PC-3 (cell line): Measurements from ENCODE around the gene DAPL1. TPM values are rescaled to one million over a fixed set of nuclear protein-coding genes. Genes with fewer than 3 reads are reported as not detected.

Experiments
- ATAC-seq: fragments of 200-7000 bp; cut with Tn5 transposase; 2 replicates; pipeline ENCODE4 v1.9.1; 2020; ENCODE audit warnings: mild to moderate bottlenecking, moderate library complexity
- BruUV-seq: library from RNA; stranded (reverse); fragments of 400-500 nt; replicated peaks from 2 replicates; lab custom pipeline; 2021; lab: Mats Ljungman, UMichigan
- CTCF ChIA-PET: fragments of 300-600 bp; sonication (Branson Sonifier 250); formaldehyde crosslinking; loops from one replicate; lab custom pipeline; 2022; ENCODE audit warnings: antibody characterized with exemption; lab: Charles Lee
- POLR2A ChIA-PET: fragments of 300-600 bp; sonication (Branson Sonifier 250); formaldehyde crosslinking; loops from one replicate; lab custom pipeline; 2022; ENCODE audit warnings: antibody characterized with exemption; ENCODE audit not compliant: unreplicated experiment; lab: Charles Lee
- DNase-seq: peaks from one replicate; pipeline ENCODE4 v3.0.0-alpha.2; 2015
- H2AFZ ChIP-seq: fragments of 300-600 bp; sonication (generic); 2 replicates; pipeline ENCODE4 v1.6.0; 2016; ENCODE audit warnings: antibody characterized with exemption, low read length
- H3F3A ChIP-seq: fragments of 300-600 bp; sonication (generic); one replicate; pipeline ENCODE4 v1.6.0; 2017; ENCODE audit warnings: antibody characterized with exemption, low read length, control low read depth, mild to moderate bottlenecking; ENCODE audit not compliant: unreplicated experiment
- H3K27ac ChIP-seq: fragments of 300-600 bp; sonication (generic); 2 replicates; pipeline ENCODE4 v1.5.1; 2016; ENCODE audit warnings: mild to moderate bottlenecking, low read length
- H3K27me3 ChIP-seq: fragments of 300-600 bp; sonication (generic); 2 replicates; pipeline ENCODE4 v1.6.1; 2016; ENCODE audit warnings: low read length, mixed read lengths
- H3K36me3 ChIP-seq: fragments of 300-600 bp; sonication (generic); 2 replicates; pipeline ENCODE4 v1.6.1; 2016; ENCODE audit warnings: low read depth, mixed run types, low read length, mixed read lengths
- H3K4me1 ChIP-seq: fragments of 300-600 bp; sonication (generic); 2 replicates; pipeline ENCODE4 v1.5.1; 2016; ENCODE audit warnings: low read length; ENCODE audit not compliant: insufficient read depth
- H3K4me2 ChIP-seq: fragments of 300-600 bp; sonication (generic); 2 replicates; pipeline ENCODE4 v1.6.0; 2016; ENCODE audit warnings: low read length
- H3K4me3 ChIP-seq: fragments of 300-600 bp; sonication (generic); 2 replicates; pipeline ENCODE4 v1.5.1; 2016; ENCODE audit warnings: mild to moderate bottlenecking, low read length, mixed read lengths
- H3K79me2 ChIP-seq: fragments of 300-600 bp; sonication (generic); 2 replicates; pipeline ENCODE4 v1.6.1; 2017; ENCODE audit warnings: low read length, mixed read lengths
- H3K9ac ChIP-seq: fragments of 300-600 bp; sonication (generic); 2 replicates; pipeline ENCODE4 v1.6.0; 2016; ENCODE audit warnings: mild to moderate bottlenecking, low read length
- H3K9me2 ChIP-seq: fragments of 300-600 bp; sonication (generic); replicated peaks from 2 replicates; pipeline ENCODE4 v1.6.1; 2016; ENCODE audit warnings: mixed run types, low read length, mixed read lengths
- H3K9me3 ChIP-seq: fragments of 300-600 bp; sonication (generic); 2 replicates; pipeline ENCODE4 v1.6.1; 2016; ENCODE audit warnings: low read length, mixed read lengths
- H4K20me1 ChIP-seq: fragments of 300-600 bp; sonication (generic); 2 replicates; pipeline ENCODE4 v1.6.1; 2016; ENCODE audit warnings: low read length, mixed read lengths
- CTCF ChIP-seq: fragments of 300-600 bp; sonication (generic); conservative IDR thresholded peaks from 2 replicates; pipeline ENCODE4 v1.5.1; 2017; ENCODE audit warnings: antibody characterized with exemption, low read depth, mild to moderate bottlenecking, low read length
- EZH2 ChIP-seq: fragments of 300-600 bp; sonication (generic); IDR thresholded peaks from one replicate; pipeline ENCODE4 v1.6.1; 2017; ENCODE audit warnings: antibody characterized with exemption, mild to moderate bottlenecking, low read length; ENCODE audit not compliant: unreplicated experiment
- EZH2phosphoT487 ChIP-seq: fragments of 300-600 bp; sonication (generic); IDR thresholded peaks from 2 replicates; pipeline ENCODE4 v1.6.1; 2018; ENCODE audit warnings: mild to moderate bottlenecking, antibody characterized with exemption, low read length, borderline replicate concordance
- intact Hi-C: fragments of 100-400 bp; cut with micrococcal nuclease; formaldehyde crosslinking; loops from 2 replicates; pipeline ENCODE4 v1.9.0; 2023
- total RNA-seq: library from RNA; depleted of rRNA; stranded (reverse); fragments of >200 nt; gene quantifications from 2 replicates; pipeline ENCODE4 v1.2.3, GENCODE V29; 2014

DAPL1 gene
- total RNA-seq, 1 experiment from 2014 or later = not detected

- POLR2A ChIA-PET = no interaction called here
- CTCF ChIA-PET = no interaction called here
- intact Hi-C loops = no loop called here
- Histone ChIP-seq H2AFZ (no peak overlapping the region), H3K36me3 (no peaks in the 10 kb centered on the region), H3K4me1 (no peaks in the 10 kb centered on the region), H3K79me2 (no peaks in the 10 kb centered on the region), H4K20me1 (no peaks in the 10 kb centered on the region), H3K9me3 (no peaks in the 10 kb centered on the region), H3K27me3 (peaks cover 30% of the 10 kb centered on the region), H3K27ac (no peak overlapping the region), H3K9me2 (no peaks in the 10 kb centered on the region), H3K9ac (no peak overlapping the region), H3K4me3 (no peak overlapping the region), H3K4me2 (no peak overlapping the region), H3F3A (no peaks in the 10 kb centered on the region)
- ATAC-seq (no peak), DNase-seq (no peak)
- BruUV-seq = no TSS peak
- TF ChIP-seq EZH2phosphoT487 = no peak
- TF ChIP-seq CTCF = no peak
Observed at GRCh38 chr2:158806941-158807340, 11.8 kb downstream of the DAPL1 start.

DNA sequence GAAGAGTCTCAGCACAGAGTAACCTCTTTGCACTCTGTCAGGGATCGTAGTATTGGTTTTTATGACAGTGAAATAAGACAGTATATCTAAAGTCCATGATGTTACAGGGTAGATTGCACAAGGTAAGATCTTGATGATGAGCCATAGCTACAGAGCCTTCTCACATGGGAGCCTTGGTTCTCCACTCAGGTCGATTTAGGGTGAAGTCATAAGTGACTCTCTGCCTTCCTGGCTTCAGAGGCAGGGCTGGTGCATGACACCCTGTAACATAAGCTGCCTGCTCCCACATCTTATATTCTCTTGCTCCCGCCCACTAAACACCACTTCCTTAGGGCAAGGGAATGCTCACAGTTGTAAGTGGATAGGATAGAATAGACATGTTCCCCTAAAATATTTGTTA, 13.3 kb downstream of the DAPL1 start:
- no TSS peak for BruUV-seq
- no peaks in the 10 kb centered on the region for H3K9me3 ChIP-seq
- H3K9ac ChIP-seq = no peak overlapping the region
- intact Hi-C loops = no loop called here
- H3K4me3 ChIP-seq = no peak overlapping the region
- TF ChIP-seq EZH2phosphoT487 (no peak), EZH2 (no peak), CTCF (no peak)
- CTCF ChIA-PET = no interaction called here
- no peaks in the 10 kb centered on the region for H4K20me1 ChIP-seq
- H3K4me2 ChIP-seq = no peak overlapping the region
- no peak for DNase-seq
- POLR2A ChIA-PET = no interaction called here
- no peaks in the 10 kb centered on the region for H3F3A ChIP-seq
- H3K36me3 ChIP-seq = no peaks in the 10 kb centered on the region
- ATAC-seq = no peak
- no peak overlapping the region for H2AFZ ChIP-seq
- H3K79me2 ChIP-seq = no peaks in the 10 kb centered on the region
- peaks cover 34% of the 10 kb centered on the region for H3K27me3 ChIP-seq
- H3K27ac ChIP-seq = no peak overlapping the region
- H3K4me1 ChIP-seq = no peaks in the 10 kb centered on the region
- H3K9me2 ChIP-seq = no peaks in the 10 kb centered on the region

GRCh38 chr2:158809816-158810215, 14.7 kb downstream of the DAPL1 start:
- Histone ChIP-seq H3K9me3 (no peaks in the 10 kb centered on the region), H3K36me3 (no peaks in the 10 kb centered on the region), H3K27me3 (peaks cover 29% of the 10 kb centered on the region), H3K79me2 (no peaks in the 10 kb centered on the region), H2AFZ (no peak overlapping the region), H3F3A (no peaks in the 10 kb centered on the region), H3K9me2 (no peaks in the 10 kb centered on the region), H4K20me1 (no peaks in the 10 kb centered on the region), H3K4me1 (no peaks in the 10 kb centered on the region), H3K4me2 (no peak overlapping the region), H3K4me3 (no peak overlapping the region), H3K27ac (no peak overlapping the region), H3K9ac (no peak overlapping the region)
- intact Hi-C loops = no loop called here
- ChIA-PET POLR2A (no interaction called here), CTCF (no interaction called here)
- BruUV-seq = no TSS peak
- DNase-seq = peak; percentile 41
- TF ChIP-seq EZH2phosphoT487 = no peak
- TF ChIP-seq EZH2 = no peak
- TF ChIP-seq CTCF = no peak
- no peak for ATAC-seq
